Adrenal gland (tissue), 12 donors: Measurements from ENCODE around the gene WFDC10B. TPM values are rescaled to one million over a fixed set of nuclear protein-coding genes. Genes with fewer than 3 reads are reported as not detected.
"Not testable (repeated sequence)": the region's sequence is repeated elsewhere in the genome, so short reads cannot be mapped to it uniquely, and the experiment has no call there.

ENCODE experiments used
- DNase-seq, 7 donors: peaks; one replicate each; pipeline ENCODE4 v3.0.0-alpha.2; 2019 to 2020
- H3K27ac ChIP-seq, 5 donors: fragments of 200-600 bp; sonication (generic) in 4 of 5; 1 replicate in 3 of 5; 2 replicates in 2 of 5; pipeline versions ENCODE4 v1.5.1 to v1.8.0; 2016 to 2020; ENCODE audit warnings: mild to moderate bottlenecking in 1 of 5
- H3K27me3 ChIP-seq: fragments of 200-600 bp; 2 replicates; pipeline ENCODE4 v1.8.0; 2021
- H3K36me3 ChIP-seq, 2 donors: fragments of 200-600 bp; replicated peaks in 1 of 2; 1 replicate in 1 of 2; 2 replicates in 1 of 2; pipeline versions ENCODE4 v1.5.1 to v1.8.0; 2018 to 2022
- H3K4me1 ChIP-seq, 2 donors: fragments of 200-600 bp; replicated peaks in 1 of 2; 1 replicate in 1 of 2; 2 replicates in 1 of 2; pipeline versions ENCODE4 v1.5.1 to v1.8.0; 2018 to 2021
- H3K4me3 ChIP-seq, 4 donors: fragments of 200-600 bp; sonication (generic) in 3 of 4; one replicate each; pipeline ENCODE4 v1.5.1; 2016 to 2018
- H3K9me3 ChIP-seq, 3 donors: fragments of 200-600 bp; sonication (generic) in 1 of 3; replicated peaks in 1 of 3; 1 replicate in 2 of 3; 2 replicates in 1 of 3; pipeline versions ENCODE4 v1.5.1 to v1.8.0; 2016 to 2021
- CTCF ChIP-seq, 6 experiments: fragments of 450-650 bp in 4 of 6; fragments of 200-600 bp in 2 of 6; sonication (generic) in 1 of 6; IDR thresholded peaks; 1 replicate in 5 of 6; 2 replicates in 1 of 6; pipeline versions ENCODE4 v1.5.1 to v1.8.0; 2016 to 2021; ENCODE audit warnings: antibody characterized with exemption in 6 of 6, mild to moderate bottlenecking in 2 of 6, moderate library complexity in 1 of 6
- POLR2A ChIP-seq, 2 donors: fragments of 450-650 bp; IDR thresholded peaks; one replicate each; pipeline ENCODE4 v1.6.1; 2017; ENCODE audit warnings: antibody characterized with exemption in 2 of 2, mild to moderate bottlenecking in 2 of 2, moderate library complexity in 1 of 2
- WGBS, 4 donors: extraction: QIAGEN DNeasy Blood & Tissue Kit in 2 of 4; methylation state at CpG; one replicate each; pipeline versions ENCODE4 v1.1.5 to v1.1.7; 2013 to 2017; 5-methylcytosine and 5-hydroxymethylcytosine counted together
- intact Hi-C, 2 donors: fragments of 100-400 bp; cut with DNase I; formaldehyde crosslinking; loops; one replicate each; pipeline versions ENCODE4 v1.14.1 to v1.15.0; 2022 to 2023
- polyA plus RNA-seq, 3 donors: library from polyadenylated mRNA; stranded (reverse); fragments of 200-250 nt in 2 of 3; fragments of 350-450 nt in 1 of 3; fragmentation: Illumina TruSeq in 1 of 3; extraction: RNeasy Lipid Tissue Mini Kit (QIAGEN cat#74804) in 1 of 3; gene quantifications; one replicate each; pipeline ENCODE4 v1.2.3, GENCODE V29; 2013 to 2014
- total RNA-seq, 9 donors: library from RNA; depleted of rRNA in 4 of 9; stranded (reverse); fragments of >200 nt in 4 of 9; fragments of 120-200 nt in 1 of 9; fragmentation: NEBNext Ultra II Directional in 1 of 9; extraction: Animal tissue kit (Norgen Biotek cat#: 25700) in 1 of 9; gene quantifications; one replicate each; pipeline versions ENCODE4 v1.1.0 to v1.2.4, GENCODE V29; 2013 to 2023
- donor health status: healthy with polysubstance abuse.
- donor health status: Bipolar disorder and iron deficiency.
- donor health status: DM: yes; HTN: yes; CAD: no.
- donor health status: DM: no; HTN: no; CAD: no.
- donor health status: DM: no; HTN: no; CAD: no.
- donor health status: DM: yes; HTN: yes; CAD: no.

The WFDC10B gene
- total and polyA plus RNA-seq, 12 donors, result not detected

- no peaks in the 10 kb centered on the region for H3K4me1 ChIP-seq
- TF ChIP-seq CTCF (IDR thresholded peaks at IDR 0.05) (no peak), POLR2A (IDR thresholded peaks at IDR 0.05) (no peak)
- H3K9me3 ChIP-seq, result no peaks in the 10 kb centered on the region
- no peak for DNase-seq
- H3K27me3 ChIP-seq, result no peaks in the 10 kb centered on the region
- 72 to 88% (median 82%) methylated on average over 1 of the region's 1 CpG for WGBS, 4 donors
- H3K36me3 ChIP-seq, result no peaks in the 10 kb centered on the region
- no peak overlapping the region for H3K4me3 ChIP-seq
- intact Hi-C loops, result no loop called here
- no peak overlapping the region for H3K27ac ChIP-seq
These were observed 57.3 kb downstream of the WFDC10B start for GRCh38 chr20:45647441-45648050.

GRCh38 chr20:45646875-45647274, 57.9 kb downstream of the WFDC10B start:
- DNase-seq, result no peak
- intact Hi-C loops, result no loop called here
- Histone ChIP-seq H3K36me3 (no peaks in the 10 kb centered on the region), H3K27ac (no peak overlapping the region), H3K27me3 (no peaks in the 10 kb centered on the region), H3K4me1 (no peaks in the 10 kb centered on the region), H3K9me3 (no peaks in the 10 kb centered on the region), H3K4me3 (no peak overlapping the region)
- TF ChIP-seq POLR2A (IDR thresholded peaks at IDR 0.05) (no peak), CTCF (IDR thresholded peaks at IDR 0.05) (no peak)
- 55 to 70% (median 65%) methylated on average over 2 to 3 of the region's 3 CpGs for WGBS, 4 donors

- H3K36me3 ChIP-seq, H3K4me3 ChIP-seq, H3K4me1 ChIP-seq, H3K9me3 ChIP-seq, H3K27me3 ChIP-seq, DNase-seq, intact Hi-C loops, H3K27ac ChIP-seq: not testable (repeated sequence)
- WGBS, 4 donors, result 88 to 95% (median 88%) methylated on average over 15 to 27 of the region's 28 CpGs; no CpG with 5 or more reads in 1 of the 4 donors
These were observed 59.0 kb downstream of the WFDC10B start for GRCh38 chr20:45645869-45646268.

- H3K4me3 ChIP-seq, H3K27me3 ChIP-seq, H3K27ac ChIP-seq, H3K9me3 ChIP-seq, DNase-seq, H3K4me1 ChIP-seq, H3K36me3 ChIP-seq, intact Hi-C loops: not testable (repeated sequence)
- 92 to 94% (median 92%) methylated on average over 24 of the region's 24 CpGs for WGBS, 4 donors
These were observed 63.7 kb downstream of the WFDC10B start for GRCh38 chr20:45641076-45641475.

- TF ChIP-seq POLR2A (IDR thresholded peaks at IDR 0.05) (no peak), CTCF (IDR thresholded peaks at IDR 0.05) (no peak)
- WGBS, 4 donors, result 79 to 82% (median 81%) methylated on average over 5 of the region's 5 CpGs
- Histone ChIP-seq H3K4me1 (no peaks in the 10 kb centered on the region), H3K27me3 (no peaks in the 10 kb centered on the region), H3K4me3 (no peak overlapping the region), H3K9me3 (no peaks in the 10 kb centered on the region), H3K36me3 (no peaks in the 10 kb centered on the region), H3K27ac (no peak overlapping the region)
- no peak for DNase-seq
- intact Hi-C loops, result no loop called here
These were observed 65.1 kb downstream of the WFDC10B start for GRCh38 chr20:45639687-45640086.
